NCI-H1436 treated with DMSO at 0.1 percent for 48 hours (cell line): Measurements from ENCODE around the gene STARD10.
"Not testable (repeated sequence)": the region's sequence is repeated elsewhere in the genome, so short reads cannot be mapped to it uniquely, and the experiment has no call there.

ENCODE experiments used
- DNase-seq: peaks from one replicate; lab custom pipeline; 2025; lab: John Stamatoyannopoulos, UW

The STARD10 gene

GRCh38 chr11:72807792-72808191, 13.9 kb upstream of the STARD10 start:
- no peak for DNase-seq

GRCh38 chr11:72807021-72807693, 13.3 kb upstream of the STARD10 start:
- no peak for DNase-seq

- not testable (repeated sequence) for DNase-seq
Measured at GRCh38 chr11:72806378-72806777, 12.5 kb upstream of the STARD10 start.

GRCh38 chr11:72805216-72805615, 11.4 kb upstream of the STARD10 start:
- DNase-seq, result no peak

- DNase-seq, result no peak
Measured at GRCh38 chr11:72802822-72803221, 9.0 kb upstream of the STARD10 start.

GRCh38 chr11:72799441-72799840, 5.6 kb upstream of the STARD10 start:
- DNase-seq, result no peak

- DNase-seq, result no peak
Measured at GRCh38 chr11:72798361-72798760, 4.5 kb upstream of the STARD10 start.

GRCh38 chr11:72793076-72793424, 797 bp downstream of the STARD10 start:
- no peak for DNase-seq

GRCh38 chr11:72792437-72793021, 1.3 kb downstream of the STARD10 start:
- DNase-seq, result no peak

GRCh38 chr11:72791228-72791627, 2.6 kb downstream of the STARD10 start:
- not testable (repeated sequence) for DNase-seq

GRCh38 chr11:72789493-72790131, 4.2 kb downstream of the STARD10 start:
- DNase-seq, result no peak

GRCh38 chr11:72788241-72788640, 5.6 kb downstream of the STARD10 start:
- no peak for DNase-seq

- no peak for DNase-seq
Measured at GRCh38 chr11:72787216-72788104, 6.4 kb downstream of the STARD10 start.

GRCh38 chr11:72786305-72787215, 7.3 kb downstream of the STARD10 start:
- DNase-seq, result no peak

- DNase-seq, result no peak
Measured at GRCh38 chr11:72784662-72785061, 9.2 kb downstream of the STARD10 start.

GRCh38 chr11:72783144-72783905, 10.5 kb downstream of the STARD10 start:
- DNase-seq, result no peak

- DNase-seq, result no peak
Measured at GRCh38 chr11:72782081-72782920, 11.5 kb downstream of the STARD10 start.

GRCh38 chr11:72781313-72782080, 12.3 kb downstream of the STARD10 start:
- no peak for DNase-seq

GRCh38 chr11:72781063-72781312, 12.9 kb downstream of the STARD10 start:
- DNase-seq, result no peak
